Measurements from ENCODE around the gene FOXD2. TPM values are rescaled to one million over a fixed set of nuclear protein-coding genes. Genes with fewer than 3 reads are reported as not detected.

Gene FOXD2
- total and polyA plus RNA-seq, 7 donors, result 0.04 to 0.13 (median 0.04) TPM

DNA sequence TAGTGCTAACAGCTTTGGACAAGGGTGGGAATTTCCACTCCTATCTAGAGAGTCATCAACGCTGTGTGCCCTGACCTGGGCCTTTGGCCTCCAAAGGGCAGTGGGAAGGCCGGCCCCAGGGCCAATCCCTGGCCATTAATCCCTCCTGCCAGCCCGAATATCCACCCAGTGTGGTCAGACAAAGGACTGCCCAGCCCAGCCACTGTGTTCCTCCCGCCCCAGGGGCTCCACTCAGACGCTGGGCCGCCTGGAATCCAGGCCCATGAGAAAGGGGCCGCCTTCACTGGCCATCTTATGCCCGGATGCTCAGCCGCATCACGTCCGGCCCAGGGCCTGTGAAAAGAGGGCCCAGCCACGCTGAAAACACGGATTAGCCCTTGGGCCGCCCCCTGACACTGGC is 25.4 kb upstream of the FOXD2 start:
- no peak overlapping the region for H3K27ac ChIP-seq
- H3K27me3 ChIP-seq (ENCODE audit: insufficient read depth in 3 of 3, low read length in 2 of 3), result peaks cover 0 to 39% (median 14%) of the 10 kb centered on the region in 3 donors
- H3K4me1 ChIP-seq, result no peaks in the 10 kb centered on the region
- TF ChIP-seq, protein P1, sequence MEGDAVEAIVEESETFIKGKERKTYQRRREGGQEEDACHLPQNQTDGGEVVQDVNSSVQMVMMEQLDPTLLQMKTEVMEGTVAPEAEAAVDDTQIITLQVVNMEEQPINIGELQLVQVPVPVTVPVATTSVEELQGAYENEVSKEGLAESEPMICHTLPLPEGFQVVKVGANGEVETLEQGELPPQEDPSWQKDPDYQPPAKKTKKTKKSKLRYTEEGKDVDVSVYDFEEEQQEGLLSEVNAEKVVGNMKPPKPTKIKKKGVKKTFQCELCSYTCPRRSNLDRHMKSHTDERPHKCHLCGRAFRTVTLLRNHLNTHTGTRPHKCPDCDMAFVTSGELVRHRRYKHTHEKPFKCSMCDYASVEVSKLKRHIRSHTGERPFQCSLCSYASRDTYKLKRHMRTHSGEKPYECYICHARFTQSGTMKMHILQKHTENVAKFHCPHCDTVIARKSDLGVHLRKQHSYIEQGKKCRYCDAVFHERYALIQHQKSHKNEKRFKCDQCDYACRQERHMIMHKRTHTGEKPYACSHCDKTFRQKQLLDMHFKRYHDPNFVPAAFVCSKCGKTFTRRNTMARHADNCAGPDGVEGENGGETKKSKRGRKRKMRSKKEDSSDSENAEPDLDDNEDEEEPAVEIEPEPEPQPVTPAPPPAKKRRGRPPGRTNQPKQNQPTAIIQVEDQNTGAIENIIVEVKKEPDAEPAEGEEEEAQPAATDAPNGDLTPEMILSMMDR (IDR thresholded peaks at IDR 0.05), result no peak
- no peaks in the 10 kb centered on the region for H3K9me3 ChIP-seq
- WGBS, 3 donors, result 82 to 84% (median 83%) methylated on average over 14 of the region's 14 CpGs
- ATAC-seq (no peak), DNase-seq (no peak)
- H3K4me3 ChIP-seq, result no peak overlapping the region
- intact Hi-C loops (cut with DNase I), result no loop called here
- H3K36me3 ChIP-seq (ENCODE audit: insufficient read depth in 1 of 2, low read depth in 1 of 2), result no peaks in the 10 kb centered on the region

DNA sequence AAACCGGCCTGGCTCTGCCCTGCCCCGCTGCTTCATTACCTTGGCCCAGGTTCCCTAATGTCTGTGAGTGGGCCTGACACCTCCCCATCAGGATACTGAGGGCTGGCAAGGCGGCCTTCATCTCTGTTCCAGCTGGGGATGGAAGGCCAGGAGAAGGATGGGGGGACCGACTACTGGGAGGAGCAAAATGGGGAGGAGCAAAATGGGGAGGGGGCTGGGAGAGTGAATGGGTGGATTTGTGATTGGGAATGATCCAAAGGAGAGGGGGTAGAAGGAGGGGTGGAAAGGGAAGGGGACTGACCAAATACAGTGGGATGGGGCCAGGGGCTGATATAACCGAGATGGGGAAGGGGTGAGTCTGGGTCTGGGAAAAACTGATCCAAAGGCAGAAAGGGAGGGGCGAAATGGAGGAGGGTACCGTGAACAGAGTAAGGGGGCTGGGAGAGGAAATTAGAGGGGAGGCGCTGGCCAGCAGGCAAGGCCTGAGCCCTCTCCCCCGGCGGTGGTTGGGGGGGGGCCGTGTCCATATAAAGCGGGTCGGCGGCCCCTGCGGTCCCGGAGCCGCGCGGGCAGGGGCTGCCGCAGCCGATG is 22.0 kb upstream of the FOXD2 start, which contains the start of gene FOXE3:
Gene FOXE3 (plus strand): TSS at position 558 of the 591 bp plus-strand sequence. CDS start 31 bp downstream, at position 589.
- DNase-seq (no peak), ATAC-seq (no peak)
- H3K36me3 ChIP-seq (ENCODE audit: insufficient read depth in 1 of 2, low read depth in 1 of 2), result no peaks in the 10 kb centered on the region
- H3K4me3 ChIP-seq, result no peak within 1 kb of the TSS
- WGBS, 3 donors, result 23 to 57% (median 27%) methylated on average over 5 to 21 of the region's 21 CpGs
- TF ChIP-seq, protein P1 (IDR thresholded peaks at IDR 0.05), result no peak
- H3K27me3 ChIP-seq (ENCODE audit: insufficient read depth in 3 of 3, low read length in 2 of 3), result peaks cover 0 to 61% (median 21%) of the 10 kb centered on the region in 3 donors
- intact Hi-C loops (cut with DNase I), result no loop called here
- no peak within 1 kb of the TSS for H3K27ac ChIP-seq
- H3K4me1 ChIP-seq, result no peaks in the 10 kb centered on the region
- H3K9me3 ChIP-seq, result no peaks in the 10 kb centered on the region

DNA sequence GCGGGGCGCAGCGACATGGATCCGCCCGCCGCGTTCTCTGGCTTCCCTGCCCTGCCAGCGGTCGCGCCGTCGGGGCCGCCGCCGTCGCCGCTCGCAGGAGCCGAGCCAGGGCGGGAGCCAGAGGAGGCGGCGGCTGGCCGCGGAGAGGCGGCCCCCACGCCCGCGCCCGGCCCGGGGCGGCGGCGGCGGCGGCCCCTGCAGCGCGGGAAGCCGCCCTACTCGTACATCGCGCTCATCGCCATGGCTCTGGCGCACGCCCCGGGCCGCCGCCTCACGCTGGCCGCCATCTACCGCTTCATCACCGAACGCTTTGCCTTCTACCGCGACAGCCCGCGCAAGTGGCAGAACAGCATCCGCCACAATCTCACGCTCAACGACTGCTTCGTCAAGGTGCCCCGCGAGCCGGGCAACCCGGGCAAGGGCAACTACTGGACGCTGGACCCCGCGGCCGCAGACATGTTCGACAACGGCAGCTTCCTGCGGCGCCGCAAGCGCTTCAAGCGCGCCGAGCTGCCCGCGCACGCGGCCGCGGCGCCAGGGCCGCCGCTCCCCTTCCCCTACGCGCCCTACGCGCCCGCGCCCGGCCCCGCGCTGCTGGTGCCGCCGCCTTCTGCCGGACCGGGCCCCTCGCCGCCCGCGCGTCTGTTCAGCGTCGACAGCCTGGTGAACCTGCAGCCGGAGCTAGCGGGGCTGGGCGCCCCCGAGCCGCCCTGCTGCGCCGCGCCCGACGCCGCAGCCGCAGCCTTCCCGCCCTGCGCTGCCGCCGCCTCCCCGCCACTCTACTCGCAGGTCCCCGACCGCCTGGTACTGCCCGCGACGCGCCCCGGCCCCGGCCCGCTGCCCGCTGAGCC is 21.3 kb upstream of the FOXD2 start:
- Histone ChIP-seq H3K27me3 (ENCODE audit: insufficient read depth in 3 of 3, low read length in 2 of 3) (peaks cover 0 to 62% (median 21%) of the 10 kb centered on the region in 3 donors), H3K4me1 (no peaks in the 10 kb centered on the region), H3K27ac (no peak overlapping the region), H3K4me3 (no peak overlapping the region), H3K36me3 (ENCODE audit: insufficient read depth in 1 of 2, low read depth in 1 of 2) (no peaks in the 10 kb centered on the region), H3K9me3 (no peaks in the 10 kb centered on the region)
- WGBS, 3 donors, result 1 to 2% (median 1%) methylated on average over 50 to 134 of the region's 134 CpGs
- intact Hi-C loops (cut with DNase I), result no loop called here
- TF ChIP-seq, protein P1 (IDR thresholded peaks at IDR 0.05), result no peak
- DNase-seq (no peak), ATAC-seq (no peak)

DNA sequence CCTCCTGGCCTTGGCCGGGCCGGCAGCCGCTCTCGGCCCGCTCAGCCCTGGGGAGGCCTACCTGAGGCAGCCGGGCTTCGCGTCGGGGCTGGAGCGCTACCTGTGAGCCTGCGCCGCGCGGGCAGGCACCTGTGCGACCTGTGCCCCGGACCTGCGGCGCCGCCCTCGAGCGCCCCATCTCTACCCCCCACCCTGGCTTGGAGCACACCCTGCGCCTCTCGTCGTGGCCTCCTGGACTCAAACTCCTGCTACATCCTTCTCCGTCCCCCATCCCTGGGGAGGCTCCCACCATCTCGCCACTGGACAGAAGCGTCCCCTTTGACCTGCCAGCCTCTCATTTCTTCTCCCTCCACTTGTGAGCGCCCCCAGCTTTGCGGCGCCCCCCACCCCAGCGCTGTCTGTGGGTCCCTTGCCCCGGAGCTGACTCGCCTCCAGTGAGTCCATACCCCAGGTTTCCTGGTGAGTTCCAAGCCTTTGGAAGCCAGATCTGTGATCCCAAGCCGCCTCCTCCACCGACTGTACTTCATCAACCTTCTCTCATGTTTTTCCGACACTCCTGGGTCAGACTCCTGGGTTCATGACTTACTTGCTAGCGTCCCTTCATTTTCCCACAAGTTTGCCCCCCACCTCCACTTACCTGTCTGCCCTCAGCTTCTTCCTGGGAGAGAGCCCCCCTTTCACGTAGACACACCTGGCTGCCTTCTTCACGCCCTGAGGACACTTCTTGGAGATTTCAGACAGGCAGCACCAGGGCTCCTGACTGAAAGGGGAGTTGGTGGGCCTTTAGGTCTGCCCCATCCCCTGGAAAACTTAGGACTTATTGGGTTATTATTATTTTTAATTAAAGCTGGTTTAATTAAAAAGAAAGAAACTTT is 20.4 kb upstream of the FOXD2 start:
- Histone ChIP-seq H3K4me3 (no peak overlapping the region), H3K27ac (no peak overlapping the region), H3K9me3 (no peaks in the 10 kb centered on the region), H3K4me1 (no peaks in the 10 kb centered on the region), H3K27me3 (ENCODE audit: insufficient read depth in 3 of 3, low read length in 2 of 3) (peaks cover 0 to 62% (median 21%) of the 10 kb centered on the region in 3 donors), H3K36me3 (ENCODE audit: insufficient read depth in 1 of 2, low read depth in 1 of 2) (no peaks in the 10 kb centered on the region)
- DNase-seq, result no peak
- 23 to 32% (median 27%) methylated on average over 29 to 39 of the region's 39 CpGs for WGBS, 3 donors
- intact Hi-C loops (cut with DNase I), result no loop called here
- TF ChIP-seq, protein P1 (IDR thresholded peaks at IDR 0.05), result no peak
- ATAC-seq, result no peak

Measured in psoas muscle (tissue), 8 donors.